ENCODE measurements around the gene ASCL1.

DNA sequence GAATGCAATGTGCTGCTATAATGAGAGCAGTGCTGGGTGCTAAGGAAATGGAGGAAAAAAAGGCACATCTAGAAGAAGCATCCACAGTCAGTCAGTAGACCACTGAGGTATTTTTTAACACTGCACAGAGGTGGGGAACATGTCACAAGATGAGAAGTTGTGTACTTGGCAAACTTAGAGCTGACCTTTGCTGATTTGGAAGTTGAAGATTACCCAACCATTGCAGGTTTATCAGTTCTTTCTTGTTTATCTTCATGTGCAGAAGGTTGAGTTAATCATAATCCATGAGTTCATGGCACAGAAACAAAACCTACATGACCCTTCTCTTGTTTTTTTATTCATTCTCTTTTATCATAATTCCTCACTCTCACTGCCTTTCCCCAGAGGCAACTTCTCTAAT is 37.2 kb upstream of the ASCL1 start:
- TF ChIP-seq EGR1 (IDR thresholded peaks at IDR 0.05): no peak
- no peak for TF ChIP-seq TEAD4 (IDR thresholded peaks at IDR 0.05)
- no peak for TF ChIP-seq EP300 (IDR thresholded peaks at IDR 0.05; ENCODE audit: borderline replicate concordance)
- no peak for TF ChIP-seq TAF1 (IDR thresholded peaks at IDR 0.05; ENCODE audit: low read depth)
- TF ChIP-seq, protein P1, sequence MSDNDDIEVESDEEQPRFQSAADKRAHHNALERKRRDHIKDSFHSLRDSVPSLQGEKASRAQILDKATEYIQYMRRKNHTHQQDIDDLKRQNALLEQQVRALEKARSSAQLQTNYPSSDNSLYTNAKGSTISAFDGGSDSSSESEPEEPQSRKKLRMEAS (IDR thresholded peaks at IDR 0.05): no peak
- TF ChIP-seq FOXM1 (IDR thresholded peaks at IDR 0.05; ENCODE audit: borderline replicate concordance, low read depth): no peak
- no peak for TF ChIP-seq ZBTB7A (IDR thresholded peaks at IDR 0.05; ENCODE audit: low read depth)
